GM19463 (cell line): ENCODE results near the gene PTX3.

Experiments used
- ATAC-seq: cut with Tn5 transposase; IDR thresholded peaks from one replicate; pipeline ENCODE4 v1.9.1; 2021; ENCODE audit warnings: mild to moderate bottlenecking, moderate library complexity; ENCODE audit not compliant: unreplicated experiment

The PTX3 gene

GRCh38 chr3:157436583-157437291 is at the start of gene PTX3:
TSS of gene PTX3 (plus strand) at chr3:157436850. CDS start at chr3:157436934, 84 bp downstream.
- ATAC-seq: no peak

- ATAC-seq: no peak
These were observed 48.8 kb upstream of the PTX3 start for GRCh38 chr3:157387708-157388435.

GRCh38 chr3:157388976-157389375 is 47.7 kb upstream of the PTX3 start:
- no peak for ATAC-seq

GRCh38 chr3:157390713-157391515 is 45.7 kb upstream of the PTX3 start:
- ATAC-seq: no peak

GRCh38 chr3:157392104-157392503 is 44.5 kb upstream of the PTX3 start:
- no peak for ATAC-seq

GRCh38 chr3:157393113-157393512 is 43.5 kb upstream of the PTX3 start:
- ATAC-seq: no peak

- no peak for ATAC-seq
These were observed 42.2 kb upstream of the PTX3 start for GRCh38 chr3:157394411-157394810.

- ATAC-seq: no peak
These were observed 38.1 kb upstream of the PTX3 start for GRCh38 chr3:157398598-157398997.

GRCh38 chr3:157404381-157404780 is 32.3 kb upstream of the PTX3 start:
- no peak for ATAC-seq

GRCh38 chr3:157405457-157405856 is 31.2 kb upstream of the PTX3 start:
- no peak for ATAC-seq

GRCh38 chr3:157406394-157406793 is 30.3 kb upstream of the PTX3 start:
- ATAC-seq: no peak

GRCh38 chr3:157407769-157408168 is 28.9 kb upstream of the PTX3 start:
- no peak for ATAC-seq

GRCh38 chr3:157408499-157409149 is 28.0 kb upstream of the PTX3 start:
- ATAC-seq: no peak

GRCh38 chr3:157409516-157409915 is 27.1 kb upstream of the PTX3 start:
- no peak for ATAC-seq

GRCh38 chr3:157410945-157411344 is 25.7 kb upstream of the PTX3 start:
- ATAC-seq: no peak

- no peak for ATAC-seq
These were observed 24.3 kb upstream of the PTX3 start for GRCh38 chr3:157412323-157412855.

- ATAC-seq: no peak
These were observed 21.8 kb upstream of the PTX3 start for GRCh38 chr3:157414861-157415260.

- no peak for ATAC-seq
These were observed 20.1 kb upstream of the PTX3 start for GRCh38 chr3:157416347-157417087.

- ATAC-seq: no peak
These were observed 19.4 kb upstream of the PTX3 start for GRCh38 chr3:157417247-157417646.

GRCh38 chr3:157418104-157418503 is 18.5 kb upstream of the PTX3 start:
- ATAC-seq: no peak
